ENCODE results near the gene ZNF654. TPM values are rescaled to one million over a fixed set of nuclear protein-coding genes. Genes with fewer than 3 reads are reported as not detected.

The ZNF654 gene
- total RNA-seq, 1 experiment from 2014 or later: 5.0 TPM

- CTCF ChIA-PET: no interaction called here
- peaks cover 90% of the 10 kb centered on the region for H3K79me2 ChIP-seq (ENCODE audit: low read length)
- BruUV-seq (replicated peaks): no TSS peak
Measured at GRCh38 chr3:88075072-88075471, 16.0 kb downstream of the ZNF654 start.

GRCh38 chr3:88075497-88075896 lies 16.4 kb downstream of the ZNF654 start:
- Histone ChIP-seq H3K4me1 (ENCODE audit: insufficient read depth, low read length) (no peaks in the 10 kb centered on the region), H3K9me2 (replicated peaks; ENCODE audit: low read length) (no peaks in the 10 kb centered on the region), H3F3A (ENCODE audit: low read length, unreplicated experiment) (no peaks in the 10 kb centered on the region), H4K20me1 (ENCODE audit: low read length) (no peaks in the 10 kb centered on the region), H3K27ac (ENCODE audit: low read length) (no peak overlapping the region), H3K79me2 (ENCODE audit: low read length) (peaks cover 87% of the 10 kb centered on the region), H3K9ac (ENCODE audit: low read length) (no peak overlapping the region), H3K9me3 (ENCODE audit: low read length) (no peaks in the 10 kb centered on the region), H2AFZ (ENCODE audit: low read length) (no peak overlapping the region), H3K27me3 (ENCODE audit: low read length) (no peaks in the 10 kb centered on the region), H3K36me3 (ENCODE audit: low read depth, low read length) (no peaks in the 10 kb centered on the region; the same call in 1 of the 2 replicates), H3K4me2 (ENCODE audit: low read length) (no peak overlapping the region), H3K4me3 (ENCODE audit: low read length) (no peak overlapping the region)
- ChIA-PET POLR2A (ENCODE audit: unreplicated experiment) (no interaction called here), CTCF (no interaction called here)
- no peak for TF ChIP-seq EZH2phosphoT487 (IDR thresholded peaks at IDR 0.05; ENCODE audit: borderline replicate concordance, low read length)
- TF ChIP-seq EZH2 (IDR thresholded peaks at IDR 0.05; ENCODE audit: low read length, unreplicated experiment): no peak
- no peak for TF ChIP-seq CTCF (conservative IDR thresholded peaks at IDR 0.05; ENCODE audit: low read depth, low read length)
- intact Hi-C loops (cut with micrococcal nuclease): no loop called here
- BruUV-seq (replicated peaks): no TSS peak
- no peak for DNase-seq
- ATAC-seq: no peak

More at GRCh38 chr3:88075072-88075471, 16.0 kb downstream of the ZNF654 start:
- Histone ChIP-seq H2AFZ (ENCODE audit: low read length) (no peak overlapping the region), H3F3A (ENCODE audit: low read length, unreplicated experiment) (no peaks in the 10 kb centered on the region), H3K9me3 (ENCODE audit: low read length) (no peaks in the 10 kb centered on the region), H3K4me1 (ENCODE audit: insufficient read depth, low read length) (no peaks in the 10 kb centered on the region), H3K27me3 (ENCODE audit: low read length) (no peaks in the 10 kb centered on the region), H3K27ac (ENCODE audit: low read length) (no peak overlapping the region), H3K4me2 (ENCODE audit: low read length) (no peak overlapping the region), H3K36me3 (ENCODE audit: low read depth, low read length) (no peaks in the 10 kb centered on the region; the same call in 1 of the 2 replicates), H3K9ac (ENCODE audit: low read length) (no peak overlapping the region), H4K20me1 (ENCODE audit: low read length) (no peaks in the 10 kb centered on the region), H3K4me3 (ENCODE audit: low read length) (no peak overlapping the region), H3K9me2 (replicated peaks; ENCODE audit: low read length) (no peaks in the 10 kb centered on the region)
- intact Hi-C loops (cut with micrococcal nuclease): no loop called here
- TF ChIP-seq EZH2 (IDR thresholded peaks at IDR 0.05; ENCODE audit: low read length, unreplicated experiment): no peak
- no peak for TF ChIP-seq EZH2phosphoT487 (IDR thresholded peaks at IDR 0.05; ENCODE audit: borderline replicate concordance, low read length)
- no peak for TF ChIP-seq CTCF (conservative IDR thresholded peaks at IDR 0.05; ENCODE audit: low read depth, low read length)
- POLR2A ChIA-PET (ENCODE audit: unreplicated experiment): no interaction called here
- no peak for DNase-seq
- ATAC-seq: no peak

GRCh38 chr3:88076712-88077111 lies 17.7 kb downstream of the ZNF654 start:
- ATAC-seq (no peak), DNase-seq (no peak)
- Histone ChIP-seq H3F3A (ENCODE audit: low read length, unreplicated experiment) (no peaks in the 10 kb centered on the region), H3K9ac (ENCODE audit: low read length) (no peak overlapping the region), H2AFZ (ENCODE audit: low read length) (no peak overlapping the region), H3K4me1 (ENCODE audit: insufficient read depth, low read length) (no peaks in the 10 kb centered on the region), H3K4me2 (ENCODE audit: low read length) (no peak overlapping the region), H3K9me3 (ENCODE audit: low read length) (no peaks in the 10 kb centered on the region), H3K9me2 (replicated peaks; ENCODE audit: low read length) (no peaks in the 10 kb centered on the region), H3K27me3 (ENCODE audit: low read length) (no peaks in the 10 kb centered on the region), H3K36me3 (ENCODE audit: low read depth, low read length) (peaks cover 3% of the 10 kb centered on the region), H3K27ac (ENCODE audit: low read length) (no peak overlapping the region), H3K4me3 (ENCODE audit: low read length) (no peak overlapping the region), H3K79me2 (ENCODE audit: low read length) (peaks cover 91% of the 10 kb centered on the region), H4K20me1 (ENCODE audit: low read length) (no peaks in the 10 kb centered on the region)
- CTCF ChIA-PET: no interaction called here
- BruUV-seq (replicated peaks): no TSS peak
- POLR2A ChIA-PET (ENCODE audit: unreplicated experiment): no interaction called here
- intact Hi-C loops (cut with micrococcal nuclease): loop anchor here (1.0 kb wide), 1 partner anchor 43 kb away; no protein-coding TSS in a partner anchor
- no peak for TF ChIP-seq EZH2 (IDR thresholded peaks at IDR 0.05; ENCODE audit: low read length, unreplicated experiment)
- no peak for TF ChIP-seq EZH2phosphoT487 (IDR thresholded peaks at IDR 0.05; ENCODE audit: borderline replicate concordance, low read length)
- TF ChIP-seq CTCF (conservative IDR thresholded peaks at IDR 0.05; ENCODE audit: low read depth, low read length): no peak

All from PC-3 (cell line).